ENCODE data around the gene STEEP1. TPM values are rescaled to one million over a fixed set of nuclear protein-coding genes. Genes with fewer than 3 reads are reported as not detected.

Gene STEEP1
- total RNA-seq, 1 donor = 29.0 TPM

DNA sequence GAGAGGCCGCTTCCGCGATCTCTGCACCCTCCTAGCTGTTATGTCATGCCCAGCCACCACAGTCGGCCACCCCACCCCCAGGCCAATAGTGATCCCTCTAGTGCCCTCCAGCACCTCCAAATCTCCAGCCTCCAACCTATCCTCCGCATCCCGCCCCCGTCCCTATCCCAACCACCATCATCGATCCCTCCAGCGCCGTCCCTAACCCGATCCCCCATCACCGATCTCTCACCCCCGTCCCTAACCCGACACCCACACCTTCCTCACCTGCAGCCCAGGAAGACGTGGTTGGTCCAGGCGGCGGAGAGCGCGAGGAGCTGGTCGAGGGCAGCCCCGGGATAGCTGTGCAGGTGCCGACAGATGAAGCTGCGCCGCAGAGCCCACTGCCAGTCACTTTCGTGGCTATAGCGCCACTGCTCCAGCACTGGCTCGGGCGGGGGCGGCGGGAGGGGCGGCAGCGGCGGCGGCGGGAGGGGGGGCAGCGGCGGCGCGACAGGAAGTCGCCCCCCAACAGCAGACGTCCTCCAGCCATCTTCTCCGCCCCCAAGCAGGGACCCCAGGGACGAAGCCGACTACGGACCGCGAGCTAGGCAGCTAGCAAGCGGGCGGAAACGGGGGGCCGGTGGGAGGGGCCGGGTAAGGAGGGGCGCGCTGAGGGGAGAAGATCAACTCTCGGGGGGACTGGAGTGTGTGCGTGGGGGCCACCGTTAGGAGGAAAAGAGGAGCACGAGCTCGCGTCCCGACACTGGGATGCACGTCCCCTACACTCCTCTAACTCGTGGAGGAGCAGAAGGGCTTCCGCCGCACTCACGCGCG, 40.5 kb upstream of the STEEP1 start:
- H3K36me3 ChIP-seq (ENCODE audit: insufficient read depth, low read length) = no peaks in the 10 kb centered on the region
- no peaks in the 10 kb centered on the region for H3K9me3 ChIP-seq (ENCODE audit: low read depth, low read length)
- peak overlapping the region; percentile 84 for H3K4me2 ChIP-seq (ENCODE audit: insufficient read depth, low read length)
- DNase-seq (ENCODE audit: insufficient read length, low spot score, missing footprints) = peak; percentile 74
- H3K79me2 ChIP-seq (ENCODE audit: insufficient read depth, low read length) = peaks cover 45% of the 10 kb centered on the region
- H3K27ac ChIP-seq (ENCODE audit: low read depth, low read length) = peak overlapping the region; percentile 70
- peaks cover 2% of the 10 kb centered on the region for H4K20me1 ChIP-seq (ENCODE audit: insufficient read depth, low read length)
- peak overlapping the region; percentile 85 for H3K4me3 ChIP-seq (ENCODE audit: insufficient read depth, low read length)
- TF ChIP-seq, protein P1, sequence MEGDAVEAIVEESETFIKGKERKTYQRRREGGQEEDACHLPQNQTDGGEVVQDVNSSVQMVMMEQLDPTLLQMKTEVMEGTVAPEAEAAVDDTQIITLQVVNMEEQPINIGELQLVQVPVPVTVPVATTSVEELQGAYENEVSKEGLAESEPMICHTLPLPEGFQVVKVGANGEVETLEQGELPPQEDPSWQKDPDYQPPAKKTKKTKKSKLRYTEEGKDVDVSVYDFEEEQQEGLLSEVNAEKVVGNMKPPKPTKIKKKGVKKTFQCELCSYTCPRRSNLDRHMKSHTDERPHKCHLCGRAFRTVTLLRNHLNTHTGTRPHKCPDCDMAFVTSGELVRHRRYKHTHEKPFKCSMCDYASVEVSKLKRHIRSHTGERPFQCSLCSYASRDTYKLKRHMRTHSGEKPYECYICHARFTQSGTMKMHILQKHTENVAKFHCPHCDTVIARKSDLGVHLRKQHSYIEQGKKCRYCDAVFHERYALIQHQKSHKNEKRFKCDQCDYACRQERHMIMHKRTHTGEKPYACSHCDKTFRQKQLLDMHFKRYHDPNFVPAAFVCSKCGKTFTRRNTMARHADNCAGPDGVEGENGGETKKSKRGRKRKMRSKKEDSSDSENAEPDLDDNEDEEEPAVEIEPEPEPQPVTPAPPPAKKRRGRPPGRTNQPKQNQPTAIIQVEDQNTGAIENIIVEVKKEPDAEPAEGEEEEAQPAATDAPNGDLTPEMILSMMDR (IDR thresholded peaks at IDR 0.05; ENCODE audit: extremely low read depth, low read depth, low read length) = no peak
- no peaks in the 10 kb centered on the region for H3K4me1 ChIP-seq (ENCODE audit: insufficient read depth, low read length)
- H2AFZ ChIP-seq (ENCODE audit: low read length) = peak overlapping the region; percentile 95
- H3K27me3 ChIP-seq (ENCODE audit: insufficient read depth, low read length) = no peaks in the 10 kb centered on the region

- H3K27me3 ChIP-seq (ENCODE audit: insufficient read depth, low read length) = no peaks in the 10 kb centered on the region
- peak; percentile 85 for DNase-seq (ENCODE audit: insufficient read length, low spot score, missing footprints)
- H3K36me3 ChIP-seq (ENCODE audit: insufficient read depth, low read length) = no peaks in the 10 kb centered on the region
- H3K4me2 ChIP-seq (ENCODE audit: insufficient read depth, low read length) = peak overlapping the region; percentile 84
- no peaks in the 10 kb centered on the region for H3K4me1 ChIP-seq (ENCODE audit: insufficient read depth, low read length)
- TF ChIP-seq, protein P1 (IDR thresholded peaks at IDR 0.05; ENCODE audit: extremely low read depth, low read depth, low read length) = no peak
- peak overlapping the region; percentile 85 for H3K4me3 ChIP-seq (ENCODE audit: insufficient read depth, low read length)
- peak overlapping the region; percentile 60 for H2AFZ ChIP-seq (ENCODE audit: low read length)
- H3K9me3 ChIP-seq (ENCODE audit: low read depth, low read length) = no peaks in the 10 kb centered on the region
- H3K27ac ChIP-seq (ENCODE audit: low read depth, low read length) = no peak overlapping the region
- H3K79me2 ChIP-seq (ENCODE audit: insufficient read depth, low read length) = peaks cover 51% of the 10 kb centered on the region
- H4K20me1 ChIP-seq (ENCODE audit: insufficient read depth, low read length) = peaks cover 2% of the 10 kb centered on the region
Measured at GRCh38 chrX:119604766-119605463, 39.7 kb upstream of the STEEP1 start.

GRCh38 chrX:119602701-119603255, 37.6 kb upstream of the STEEP1 start:
- DNase-seq (ENCODE audit: insufficient read length, low spot score, missing footprints) = peak; percentile 52
- Histone ChIP-seq H3K4me2 (ENCODE audit: insufficient read depth, low read length) (no peak overlapping the region), H3K79me2 (ENCODE audit: insufficient read depth, low read length) (peaks cover 59% of the 10 kb centered on the region), H3K9me3 (ENCODE audit: low read depth, low read length) (no peaks in the 10 kb centered on the region), H3K4me1 (ENCODE audit: insufficient read depth, low read length) (no peaks in the 10 kb centered on the region), H3K27me3 (ENCODE audit: insufficient read depth, low read length) (no peaks in the 10 kb centered on the region), H3K27ac (ENCODE audit: low read depth, low read length) (no peak overlapping the region), H3K36me3 (ENCODE audit: insufficient read depth, low read length) (no peaks in the 10 kb centered on the region), H4K20me1 (ENCODE audit: insufficient read depth, low read length) (peaks cover 2% of the 10 kb centered on the region), H3K4me3 (ENCODE audit: insufficient read depth, low read length) (no peak overlapping the region), H2AFZ (ENCODE audit: low read length) (no peak overlapping the region)
- TF ChIP-seq, protein P1 (IDR thresholded peaks at IDR 0.05; ENCODE audit: extremely low read depth, low read depth, low read length) = no peak

DNA sequence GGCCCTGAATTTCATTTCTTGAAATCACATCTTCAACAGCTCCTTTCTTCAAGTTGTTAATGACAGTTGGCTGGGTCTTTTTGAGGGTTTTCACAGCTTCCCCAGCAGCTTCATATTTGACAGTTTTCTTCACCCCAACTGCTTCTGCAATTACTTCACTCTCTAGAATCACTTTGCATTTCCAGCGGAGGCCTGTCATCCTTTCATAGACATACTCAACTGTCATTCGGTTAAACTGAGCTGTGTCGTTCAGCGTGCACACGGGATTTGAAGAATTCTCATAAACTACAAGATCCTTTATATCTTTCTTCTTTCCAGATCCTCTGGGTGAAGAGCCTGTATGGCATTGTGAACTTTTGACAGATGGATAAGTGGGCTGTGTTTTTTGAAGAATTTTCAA, 24.6 kb upstream of the STEEP1 start:
- H4K20me1 ChIP-seq (ENCODE audit: insufficient read depth, low read length) = no peaks in the 10 kb centered on the region
- no peak for DNase-seq (ENCODE audit: insufficient read length, low spot score, missing footprints)
- TF ChIP-seq, protein P1 (IDR thresholded peaks at IDR 0.05; ENCODE audit: extremely low read depth, low read depth, low read length) = no peak

More for the DNA sequence above, 24.6 kb upstream of the STEEP1 start:
- no peaks in the 10 kb centered on the region for H3K9me3 ChIP-seq (ENCODE audit: low read depth, low read length)
- H2AFZ ChIP-seq (ENCODE audit: low read length) = no peak overlapping the region
- H3K27ac ChIP-seq (ENCODE audit: low read depth, low read length) = no peak overlapping the region
- H3K79me2 ChIP-seq (ENCODE audit: insufficient read depth, low read length) = peaks cover 2% of the 10 kb centered on the region
- no peak overlapping the region for H3K4me3 ChIP-seq (ENCODE audit: insufficient read depth, low read length)
- no peak overlapping the region for H3K4me2 ChIP-seq (ENCODE audit: insufficient read depth, low read length)
- H3K4me1 ChIP-seq (ENCODE audit: insufficient read depth, low read length) = no peaks in the 10 kb centered on the region
- no peaks in the 10 kb centered on the region for H3K27me3 ChIP-seq (ENCODE audit: insufficient read depth, low read length)
- peaks cover 19% of the 10 kb centered on the region for H3K36me3 ChIP-seq (ENCODE audit: insufficient read depth, low read length)

Data from osteoblast (primary cell).